Fibroblast of skin of left quadriceps (primary cell): Measurements from ENCODE around the gene PAX1.

ENCODE experiments used
- DNase-seq, 2 experiments: peaks; one replicate each; pipeline ENCODE4 v3.0.0-alpha.2; 2013; ENCODE audit warnings: low read depth in 2 of 2

Gene PAX1

DNA sequence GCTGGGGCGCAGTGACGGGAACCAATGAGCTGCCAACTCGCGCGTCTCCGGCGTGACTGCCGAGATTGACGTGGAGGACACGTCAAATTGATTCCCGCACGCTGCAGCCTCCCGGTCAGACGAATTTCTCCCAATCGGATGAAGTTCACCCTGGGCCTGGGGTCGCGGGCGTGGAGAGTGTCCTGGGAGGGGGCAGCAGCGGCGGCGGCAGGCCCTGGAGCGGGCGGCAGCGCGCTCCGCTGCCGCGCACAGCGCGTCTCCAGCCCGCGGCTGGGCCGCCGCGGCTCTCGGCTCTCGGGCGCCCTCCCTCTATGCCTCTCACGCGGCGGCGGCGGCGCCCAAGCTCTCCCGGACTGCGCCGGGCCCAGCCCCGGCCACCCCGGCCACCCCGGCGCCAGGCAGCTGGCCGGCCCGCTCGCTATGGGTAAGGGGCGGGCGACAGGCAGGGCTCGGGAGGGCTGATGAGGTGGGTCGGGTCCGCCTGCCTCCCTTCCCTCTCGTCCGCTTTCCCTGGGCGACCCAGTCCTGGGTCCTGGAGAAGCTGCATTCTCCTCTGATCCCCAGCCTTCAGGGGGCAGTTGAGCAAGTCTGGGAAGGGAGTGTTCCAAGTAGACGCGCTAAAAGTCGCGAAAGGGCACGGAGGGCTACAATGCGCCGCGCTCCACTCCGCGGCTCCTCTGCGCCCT, at the start of gene PAX1:
Gene PAX1, plus strand, starts transcription at position 90 of the 686 bp plus-strand sequence. Its CDS starts 49 bp downstream, at position 139.
- no peak for DNase-seq

DNA sequence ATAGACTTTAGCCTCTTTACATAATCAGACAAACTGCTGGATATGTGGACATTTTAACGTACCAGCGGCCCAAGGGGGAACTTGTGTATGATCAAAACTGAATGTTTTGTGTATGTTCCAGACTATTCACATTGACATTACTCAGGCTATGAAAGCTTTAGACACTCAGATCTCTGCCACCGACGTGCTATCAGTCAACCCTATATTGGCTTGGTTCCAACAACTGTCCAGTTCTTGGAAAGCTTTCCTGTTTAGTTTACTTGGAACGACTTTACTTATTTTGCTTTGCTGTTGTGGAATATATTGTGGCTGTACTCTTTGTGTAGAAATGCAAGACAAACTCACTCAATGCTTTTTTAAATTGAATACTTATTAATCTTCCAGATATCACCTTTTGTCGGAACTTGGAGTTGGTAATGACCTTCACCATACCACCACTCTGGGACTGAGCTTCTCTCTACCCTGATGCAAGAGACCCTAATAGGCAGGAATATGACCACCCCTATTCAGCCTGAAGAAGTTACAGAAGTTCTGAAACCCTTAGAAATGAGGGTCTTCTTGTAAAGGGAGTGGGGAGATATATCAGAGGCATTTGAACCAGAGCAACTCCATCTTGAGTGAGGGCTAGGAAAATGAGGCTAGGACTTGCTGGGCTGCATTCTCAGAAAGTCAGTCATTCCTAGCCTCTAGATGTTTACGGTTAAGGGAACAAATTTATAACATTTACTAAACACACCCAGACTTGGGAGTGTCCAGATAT, 49.0 kb upstream of the PAX1 start:
- DNase-seq, result no peak

DNA sequence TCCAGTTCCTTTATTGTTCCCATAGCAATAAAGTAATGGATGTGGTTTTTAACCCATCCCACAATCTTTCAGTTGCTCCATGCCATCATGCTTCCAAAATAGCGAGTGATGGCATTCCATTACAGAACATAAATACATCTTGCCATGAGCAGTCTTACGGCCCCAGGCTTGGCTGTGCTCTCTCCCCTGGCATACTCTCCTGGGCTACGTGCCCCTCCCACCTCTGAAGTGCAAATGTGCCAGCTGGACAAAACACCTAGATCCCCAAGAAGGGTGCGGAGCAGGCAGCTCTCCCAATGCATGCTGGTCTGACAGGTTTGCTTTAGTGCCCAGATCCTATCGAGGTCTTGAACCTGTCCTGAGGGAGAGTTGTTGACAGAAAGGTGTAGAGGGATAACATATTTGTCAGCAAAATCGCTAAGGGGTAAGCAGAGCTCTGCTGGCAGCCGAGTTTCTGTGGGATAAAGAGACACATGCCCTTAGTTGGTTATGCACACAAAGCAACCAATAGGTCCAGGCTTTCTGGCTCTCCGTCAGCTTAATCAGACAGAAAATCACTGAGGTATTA, 43.9 kb upstream of the PAX1 start:
- no peak for DNase-seq

DNA sequence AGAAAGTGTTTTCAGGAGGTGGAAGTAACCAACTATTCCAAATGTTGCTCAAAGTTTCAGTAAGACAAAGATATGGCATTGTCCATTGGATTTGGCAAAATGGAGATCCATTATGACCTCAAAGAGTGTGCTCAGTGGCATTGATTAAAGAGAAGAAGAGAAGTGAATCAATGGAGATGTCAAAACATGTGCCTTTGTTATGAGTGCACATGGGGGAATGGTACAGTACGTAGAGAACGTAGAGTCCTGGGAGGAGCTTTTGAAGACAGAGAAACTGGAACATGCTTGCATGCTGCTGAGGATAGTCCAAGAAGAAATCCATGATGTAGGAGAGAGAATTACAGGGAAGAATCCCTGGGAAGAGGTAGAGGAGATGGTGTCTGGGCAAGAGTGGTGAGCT, 42.0 kb upstream of the PAX1 start:
- no peak for DNase-seq

DNA sequence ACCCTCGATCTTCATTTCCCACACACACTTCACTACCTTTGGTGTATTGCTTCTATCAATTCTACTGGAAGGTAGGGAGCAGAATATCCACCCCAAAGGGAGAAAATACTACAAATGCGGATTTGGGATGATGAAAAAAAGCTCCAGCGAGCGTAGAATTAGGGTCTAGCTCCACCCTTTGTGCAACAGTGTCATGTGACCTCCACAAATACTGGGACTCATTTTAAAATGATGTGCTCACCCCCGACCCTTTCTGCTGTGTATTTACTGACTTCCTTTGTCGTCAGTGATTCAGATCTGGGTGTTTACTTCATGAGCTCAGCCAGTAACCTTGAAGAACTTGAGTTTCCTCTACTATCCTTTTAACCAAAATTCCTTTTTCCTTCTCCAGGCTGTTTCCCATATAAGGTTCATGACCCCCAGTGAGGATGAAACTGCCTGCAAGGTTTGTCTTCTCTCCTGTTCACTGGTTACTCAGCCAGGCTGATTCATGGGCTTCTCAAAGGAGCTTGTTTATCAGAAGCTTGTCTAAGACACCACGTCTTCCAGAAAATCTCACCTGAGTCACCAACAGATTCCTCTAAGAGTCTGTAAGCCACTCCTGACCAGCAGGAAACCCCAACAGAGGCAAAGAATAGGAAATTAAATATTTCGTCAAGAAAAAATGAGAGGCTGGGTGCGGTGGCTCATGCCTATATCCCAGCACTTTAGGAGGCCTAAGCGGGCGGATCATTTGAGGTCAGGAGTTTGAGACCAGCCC, 39.6 kb upstream of the PAX1 start:
- DNase-seq, result no peak

DNA sequence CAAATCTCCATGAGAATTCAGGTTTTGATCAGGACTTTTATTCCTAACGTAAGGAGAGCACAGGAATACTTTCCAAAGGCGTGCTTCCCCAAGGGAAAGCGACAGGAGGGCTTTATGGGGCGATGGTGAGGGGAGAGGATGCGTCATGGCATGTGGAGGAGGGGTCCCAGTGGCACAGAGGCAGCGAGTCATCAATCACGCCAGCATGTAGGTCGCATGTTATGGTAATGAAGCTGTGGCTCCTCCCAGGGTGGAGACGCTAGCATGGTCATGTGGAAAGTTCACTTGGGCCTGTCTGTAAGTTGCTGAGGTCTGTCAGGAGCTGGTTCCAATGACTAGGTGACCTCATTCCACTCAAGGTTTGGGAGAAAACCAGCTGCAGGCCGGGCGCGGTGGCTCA, 35.3 kb upstream of the PAX1 start:
- DNase-seq, result no peak

DNA sequence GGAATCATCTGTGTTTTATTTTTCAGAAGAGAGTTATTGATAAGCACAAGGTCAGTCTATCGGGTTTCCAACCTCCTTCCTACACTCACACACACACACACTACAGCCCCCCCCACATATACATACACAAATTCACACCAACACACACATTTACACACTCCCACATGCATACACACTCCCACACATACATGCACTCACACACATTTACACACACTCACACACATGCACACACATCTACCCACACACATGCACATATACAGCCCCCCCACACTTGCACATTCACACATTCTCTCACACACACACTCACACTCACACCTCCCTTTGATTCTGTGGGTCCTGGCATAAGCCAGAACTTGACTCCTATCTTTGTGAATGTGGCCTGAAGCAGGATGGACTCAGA, 34.5 kb upstream of the PAX1 start:
- no peak for DNase-seq

DNA sequence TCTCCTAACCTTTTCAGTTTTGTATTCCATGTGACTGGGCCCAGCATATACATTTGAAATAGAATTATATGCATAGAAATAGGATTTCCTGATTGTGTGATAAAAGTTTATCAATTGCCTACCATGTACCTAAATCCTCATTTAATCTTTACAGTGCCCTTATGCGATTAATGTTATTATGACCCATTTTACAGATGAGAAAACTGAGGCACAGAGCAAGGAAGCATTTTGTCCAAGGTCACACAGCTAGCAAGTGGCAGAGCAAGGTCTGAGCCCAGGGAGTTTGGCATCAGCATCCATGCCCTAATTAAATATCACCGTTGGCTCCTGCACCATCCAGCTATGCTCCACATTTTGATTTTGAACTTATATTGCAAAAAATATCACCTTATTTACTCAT, 28.2 kb upstream of the PAX1 start:
- DNase-seq, result no peak

DNA sequence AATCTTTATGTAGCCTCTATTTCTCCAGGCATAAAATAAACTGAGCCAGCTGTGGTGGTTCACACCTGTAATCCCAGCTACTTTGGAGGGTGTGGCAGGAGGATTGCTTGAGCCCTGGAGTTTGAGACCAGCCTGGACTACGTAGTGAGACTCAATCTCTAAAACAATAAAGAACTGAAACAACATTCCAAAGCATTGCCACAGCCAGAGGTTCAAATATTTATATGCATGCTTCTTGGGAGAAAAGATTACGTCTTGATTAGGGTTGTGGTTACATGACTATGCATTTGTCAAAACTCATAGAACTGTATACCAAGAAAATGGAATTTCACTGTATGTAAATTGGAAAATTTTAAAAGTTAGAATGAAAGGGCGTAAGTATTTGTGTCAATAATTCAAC, 27.7 kb upstream of the PAX1 start:
- DNase-seq, result no peak

DNA sequence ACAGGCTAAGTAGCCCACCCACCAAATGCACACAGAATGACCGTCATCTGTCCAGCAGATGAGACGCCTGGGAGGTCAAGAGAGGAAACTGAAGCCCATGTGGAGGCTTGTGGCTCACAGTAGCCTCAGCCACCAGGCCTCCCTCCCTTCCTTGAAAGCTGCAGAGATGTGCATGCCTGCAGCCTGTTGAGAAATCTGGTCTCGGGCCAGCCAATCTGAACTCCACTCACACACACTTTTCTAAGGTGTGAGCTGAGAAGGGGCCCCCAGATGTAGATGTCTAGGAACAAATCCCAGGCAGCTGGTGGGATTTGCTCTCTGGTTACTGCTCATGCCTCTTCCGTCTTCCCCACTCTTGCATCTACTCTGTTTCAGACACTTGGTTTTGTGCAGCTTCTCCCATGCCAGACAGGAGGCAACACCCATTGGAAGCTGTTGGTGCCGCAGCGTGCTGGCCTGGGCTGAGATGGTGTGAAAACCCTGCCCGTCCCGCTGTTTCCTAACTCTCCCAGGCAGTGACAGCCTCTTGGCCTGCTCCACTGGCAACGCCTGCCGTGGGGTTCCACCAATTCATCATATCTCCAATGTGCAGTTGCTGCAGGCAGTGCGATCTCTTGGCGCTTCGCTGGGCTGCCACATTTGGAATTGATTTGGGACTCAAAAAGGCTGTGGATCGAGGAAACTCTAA, 24.1 kb upstream of the PAX1 start:
- peak; percentile 10 to 20 for DNase-seq

DNA sequence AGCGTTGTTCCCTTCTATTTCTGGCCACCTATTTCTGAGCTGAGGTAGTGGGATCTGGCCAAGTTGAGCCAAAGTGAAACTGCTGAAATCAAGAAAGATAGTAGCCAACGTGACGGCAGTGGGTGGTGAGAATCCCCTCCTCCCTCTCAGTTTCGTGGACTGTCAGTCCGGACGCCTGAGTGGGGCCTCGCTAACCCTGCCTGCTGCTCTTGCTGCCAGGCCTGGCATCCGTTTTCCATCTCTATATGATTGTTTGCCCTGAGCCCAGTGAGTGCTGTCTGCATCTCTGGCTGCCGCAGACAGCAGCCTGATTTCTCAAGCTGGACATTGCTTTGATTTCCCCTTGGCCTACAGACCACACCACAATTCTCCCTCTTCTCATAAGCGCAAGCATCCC, 23.5 kb upstream of the PAX1 start:
- no peak for DNase-seq

DNA sequence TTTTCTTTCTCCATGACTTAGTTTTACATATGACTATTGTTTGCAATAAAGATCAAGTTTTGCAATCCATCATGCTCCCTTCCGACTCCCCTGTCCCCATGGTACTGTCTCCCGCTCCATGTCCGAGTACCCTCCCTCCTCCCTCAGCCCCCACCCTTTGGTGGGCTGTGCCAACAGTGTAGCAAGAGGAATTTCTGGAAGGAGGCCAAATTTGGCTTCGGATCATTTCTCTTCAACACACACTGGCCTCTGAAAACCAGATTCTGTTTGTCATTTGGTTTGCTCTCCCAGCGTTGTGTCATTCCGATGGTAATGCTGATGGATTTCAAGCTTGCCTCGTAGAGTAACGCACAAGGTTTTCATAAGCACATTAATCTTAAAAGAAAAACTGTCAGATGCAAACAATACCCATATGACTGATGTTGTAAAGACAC, 22.9 kb upstream of the PAX1 start:
- peak; percentile 10 to 26 for DNase-seq

DNA sequence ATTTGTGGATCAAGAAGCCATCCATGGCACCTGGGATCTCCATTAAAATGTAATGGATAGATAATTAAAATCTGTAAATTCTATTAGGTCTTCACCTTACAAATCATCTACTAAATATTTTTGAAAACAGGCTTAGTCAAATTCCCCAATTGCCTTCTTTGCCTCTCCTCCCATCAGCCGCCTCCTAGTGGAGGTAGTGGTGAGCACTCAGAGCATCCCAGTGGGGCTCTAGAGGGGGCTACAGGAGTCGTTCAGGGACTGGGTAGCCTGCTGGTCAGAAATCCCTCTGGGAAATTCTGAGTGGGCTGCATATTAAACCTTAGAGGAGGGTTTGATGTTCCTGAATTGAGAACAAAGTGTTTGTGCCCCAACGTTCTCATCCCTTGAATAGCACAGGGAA, 20.8 kb upstream of the PAX1 start:
- no peak for DNase-seq

DNA sequence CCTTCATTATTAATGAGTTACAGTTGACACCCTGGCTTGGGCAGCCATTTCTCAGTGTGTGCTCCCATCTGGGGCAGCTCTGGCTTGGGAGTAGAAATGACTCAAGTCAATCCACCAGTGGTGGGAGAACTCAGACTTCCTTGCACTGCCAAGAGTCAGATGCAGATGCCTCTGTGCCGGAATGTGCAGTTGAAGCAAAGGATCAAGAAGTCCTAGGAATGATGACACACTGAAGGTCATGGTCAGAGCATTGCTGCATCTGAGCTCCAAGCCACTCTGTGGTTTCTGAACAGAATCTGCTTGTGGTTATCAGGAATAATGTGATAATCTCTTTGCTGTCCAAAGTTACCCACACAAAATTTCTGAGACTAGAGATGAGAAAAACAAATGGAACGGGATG, 19.5 kb upstream of the PAX1 start:
- no peak for DNase-seq

DNA sequence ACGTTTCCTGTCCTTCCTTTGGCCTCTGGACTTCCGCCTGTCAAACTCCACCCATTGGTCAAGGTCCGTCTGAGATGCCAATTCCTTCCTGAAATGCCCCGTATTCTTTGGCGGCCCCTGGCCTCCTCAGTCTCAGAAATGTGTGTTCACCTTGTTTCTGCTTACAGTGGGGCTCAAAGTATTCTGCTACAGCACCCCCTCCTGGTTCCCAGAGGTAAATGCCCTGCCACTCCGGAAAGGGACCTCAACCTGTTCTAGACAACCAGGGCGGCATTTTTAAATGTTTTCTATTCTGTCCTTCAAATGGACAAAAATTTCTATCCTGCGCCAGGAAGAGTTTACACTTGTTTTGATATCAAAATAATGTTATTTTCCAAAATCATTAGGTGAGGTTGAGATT, 12.1 kb upstream of the PAX1 start:
- DNase-seq, result no peak

DNA sequence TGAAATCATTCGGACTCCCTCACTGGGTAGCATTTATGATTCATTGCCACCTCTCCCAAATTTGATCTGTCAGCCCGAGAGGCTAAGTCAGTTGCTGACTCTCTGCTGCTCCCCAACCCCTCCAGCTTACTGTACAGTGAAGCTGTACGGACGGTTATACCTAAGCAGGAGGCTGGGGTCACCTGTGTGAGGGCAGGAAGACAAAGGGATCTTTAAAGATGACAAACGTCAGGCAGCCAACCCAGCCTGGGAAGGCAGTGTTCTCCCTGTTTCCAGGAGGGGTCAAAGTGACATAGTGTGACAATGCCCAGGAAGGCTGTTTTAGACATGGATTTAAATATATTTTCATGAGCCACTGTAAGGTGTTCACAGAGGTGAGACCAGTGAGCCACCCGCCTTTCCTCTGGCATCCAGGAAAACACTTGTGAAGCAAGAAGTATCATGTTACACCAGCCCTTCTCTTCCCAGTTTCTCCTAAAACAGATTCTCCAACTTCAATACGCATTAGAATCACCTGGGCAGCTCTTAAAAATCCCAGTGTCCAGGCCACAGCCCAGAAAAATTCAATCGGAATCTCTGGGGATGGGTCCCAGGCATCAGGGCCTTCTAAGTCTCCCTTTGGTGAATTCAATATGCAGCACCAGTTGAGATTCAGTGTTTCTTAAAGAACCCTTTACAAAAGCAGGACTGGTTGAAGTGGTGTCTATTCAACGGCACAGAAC, 6.8 kb upstream of the PAX1 start:
- no peak for DNase-seq

DNA sequence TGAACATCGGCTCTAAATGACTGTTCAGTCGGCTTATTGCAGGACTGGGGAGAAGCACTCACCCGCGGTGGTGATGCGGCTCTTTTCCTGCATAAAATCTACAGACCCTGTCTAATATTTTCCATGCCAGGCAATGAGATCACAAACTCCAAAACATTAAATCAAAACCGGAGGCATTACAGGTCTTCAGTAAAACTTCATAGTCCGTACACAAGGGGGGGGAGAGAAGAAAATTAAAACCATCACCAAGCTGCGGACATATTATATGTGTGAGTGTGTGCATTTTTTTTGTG, 6.3 kb upstream of the PAX1 start:
- no peak for DNase-seq

DNA sequence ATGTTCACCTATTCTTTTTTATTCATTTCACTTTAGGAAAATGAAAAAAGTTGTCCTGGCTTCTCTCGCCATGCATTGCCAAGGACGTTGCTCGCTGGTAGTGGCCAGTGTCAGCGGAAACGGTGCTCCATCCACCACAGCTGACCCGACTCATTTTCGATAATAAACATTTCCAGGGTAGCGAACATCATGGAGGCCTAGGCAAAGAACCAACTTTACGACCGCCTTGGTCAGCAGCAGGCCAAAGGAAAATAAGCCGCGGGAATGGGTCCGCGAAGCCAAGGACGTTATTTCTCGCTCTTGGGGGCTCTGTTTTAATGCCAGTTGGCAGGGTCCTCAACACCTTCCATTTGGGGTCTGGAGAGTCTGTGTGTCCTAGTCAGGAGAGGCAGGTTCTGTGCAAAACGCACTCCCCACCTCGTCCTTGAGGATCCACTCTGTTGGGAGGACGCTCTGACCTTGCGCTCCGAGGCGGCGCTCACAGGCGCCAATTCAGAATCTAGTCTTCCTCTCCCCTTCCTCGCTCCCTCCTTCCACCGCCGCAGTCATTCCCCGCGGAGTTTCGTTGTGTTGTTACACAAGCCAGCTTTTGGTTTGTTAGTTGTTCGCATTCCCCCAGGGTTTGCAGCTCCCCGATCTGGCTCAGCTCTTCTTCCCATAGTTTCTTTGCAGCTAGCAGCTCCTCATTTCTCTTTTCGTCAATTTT, 4.1 kb upstream of the PAX1 start:
- no peak for DNase-seq

DNA sequence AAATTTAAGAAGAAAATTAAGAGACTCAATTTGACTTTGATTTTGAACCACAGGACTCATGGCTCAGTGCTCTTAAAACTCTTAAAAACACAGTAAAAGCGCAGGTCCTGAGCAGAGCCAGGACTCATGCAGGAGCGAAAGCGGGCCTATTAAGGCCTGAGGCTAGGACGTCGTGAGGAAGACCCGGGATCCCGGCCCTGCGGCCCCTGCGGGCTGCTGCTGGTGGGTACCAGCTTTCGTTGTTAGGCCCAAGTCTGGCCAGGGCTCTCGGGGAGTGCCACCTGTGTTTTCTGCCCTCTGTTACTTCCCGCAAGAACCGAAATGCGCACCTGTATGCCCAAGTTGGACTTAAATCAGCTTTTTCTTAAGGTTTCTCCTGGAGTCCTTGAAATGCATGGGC, 3.4 kb upstream of the PAX1 start:
- DNase-seq, result no peak

DNA sequence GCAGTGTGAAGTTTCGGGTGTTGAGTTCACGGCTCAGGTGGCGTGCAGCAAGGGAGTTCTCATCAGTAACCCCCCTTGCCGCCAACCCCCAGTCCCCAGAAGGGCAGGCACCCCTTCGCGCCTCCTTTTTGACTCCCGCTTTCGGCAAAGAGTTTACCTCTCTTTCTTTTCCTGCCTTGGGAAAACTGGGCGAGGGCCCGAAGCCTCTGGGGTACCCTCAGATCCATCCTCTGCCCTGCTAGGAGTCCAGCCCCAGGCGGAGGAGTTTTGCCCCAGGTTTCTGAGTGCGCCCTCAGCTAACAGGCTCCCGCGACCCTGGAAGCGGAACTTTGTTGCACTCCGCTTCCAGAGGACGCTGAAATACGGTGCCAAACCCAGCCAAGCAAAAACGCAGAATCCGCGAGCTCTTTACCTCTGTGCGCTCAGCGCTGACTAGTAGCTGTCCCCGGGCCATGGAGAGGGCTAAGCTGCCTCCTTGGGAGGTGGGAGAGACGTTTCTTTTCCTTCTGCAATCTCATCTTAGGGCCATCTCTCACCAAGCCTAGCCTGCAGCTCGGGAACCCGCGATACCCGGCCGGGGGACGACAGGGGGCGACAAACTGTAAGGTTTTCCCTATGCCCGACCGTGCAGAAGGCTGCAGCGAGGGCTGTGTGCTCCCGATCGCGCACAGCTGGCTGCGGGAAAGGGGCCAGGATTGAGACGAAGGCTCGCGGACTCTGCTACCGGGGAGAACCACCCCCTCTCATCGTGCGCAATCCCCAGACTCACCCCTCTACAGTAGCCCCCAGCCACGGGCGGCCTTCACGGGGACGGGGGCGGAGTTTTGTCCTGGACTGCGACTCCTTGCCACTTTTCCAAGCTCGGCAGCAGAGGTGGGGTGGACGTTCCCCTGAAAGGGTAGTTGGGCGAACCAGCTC, 2.7 kb upstream of the PAX1 start:
- DNase-seq, result peak in 1 of 2 experiments; percentile 39
